ENCODE measurements around the gene ATP11B.

Gene ATP11B

GRCh38 chr3:182949688-182950087 is 156.4 kb downstream of the ATP11B start:
- no peak for DNase-seq (ENCODE audit: low read depth, low spot score)

GRCh38 chr3:182954553-182955235 is 161.4 kb downstream of the ATP11B start:
- no peak for DNase-seq (ENCODE audit: low read depth, low spot score)

- DNase-seq (ENCODE audit: low read depth, low spot score), result no peak
These were observed 163.9 kb downstream of the ATP11B start for GRCh38 chr3:182957226-182957625.

- no peak for DNase-seq (ENCODE audit: low read depth, low spot score)
These were observed 164.5 kb downstream of the ATP11B start for GRCh38 chr3:182957676-182958266.

- DNase-seq (ENCODE audit: low read depth, low spot score), result no peak
These were observed 166.4 kb downstream of the ATP11B start for GRCh38 chr3:182959474-182960350.

- DNase-seq (ENCODE audit: low read depth, low spot score), result no peak
These were observed 168.9 kb downstream of the ATP11B start for GRCh38 chr3:182962166-182962565.

GRCh38 chr3:182964179-182964578 is 170.9 kb downstream of the ATP11B start:
- no peak for DNase-seq (ENCODE audit: low read depth, low spot score)

GRCh38 chr3:182965861-182966366 is 172.6 kb downstream of the ATP11B start:
- DNase-seq (ENCODE audit: low read depth, low spot score), result no peak

- DNase-seq (ENCODE audit: low read depth, low spot score), result no peak
These were observed 174.2 kb downstream of the ATP11B start for GRCh38 chr3:182967218-182968204.

- DNase-seq (ENCODE audit: low read depth, low spot score), result no peak
These were observed 176.0 kb downstream of the ATP11B start for GRCh38 chr3:182969277-182969676.

GRCh38 chr3:182969853-182970252 is 176.5 kb downstream of the ATP11B start:
- no peak for DNase-seq (ENCODE audit: low read depth, low spot score)

- no peak for DNase-seq (ENCODE audit: low read depth, low spot score)
These were observed 177.6 kb downstream of the ATP11B start for GRCh38 chr3:182970811-182971418.
